ENCODE results near the gene AGO3.
"Not testable (repeated sequence)": the region's sequence is repeated elsewhere in the genome, so short reads cannot be mapped to it uniquely, and the experiment has no call there.

AGO3 gene

GRCh38 chr1:35930593-35931445, at the start of gene AGO3:
TSS of gene AGO3 (plus strand) at chr1:35931105. CDS start at chr1:35931427, 322 bp downstream.
- DNase-seq (ENCODE audit: low read depth in 2 of 2): peak; percentile 77 to 82

DNA sequence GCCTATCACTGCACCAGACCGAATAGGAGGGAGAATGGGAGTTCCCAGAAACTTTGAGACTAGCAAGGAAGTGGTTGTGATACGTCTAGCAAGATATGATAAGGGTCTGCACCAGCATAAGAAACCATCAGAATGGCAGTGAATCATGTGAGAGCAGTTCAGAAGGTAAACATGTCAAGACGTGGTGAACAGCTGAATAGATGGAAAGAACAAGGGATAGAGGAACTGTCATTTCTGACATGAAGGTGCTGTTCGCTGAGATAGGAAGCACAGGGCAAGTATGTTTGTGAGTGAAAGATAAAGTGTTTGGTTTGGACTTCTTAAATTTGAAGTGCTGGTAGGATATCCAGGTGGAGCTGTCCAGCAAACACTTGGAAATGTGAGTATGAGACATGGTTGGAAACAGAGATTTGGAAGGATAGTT, 49.0 kb upstream of the AGO3 start:
- no peak for DNase-seq (ENCODE audit: low read depth in 2 of 2)

DNA sequence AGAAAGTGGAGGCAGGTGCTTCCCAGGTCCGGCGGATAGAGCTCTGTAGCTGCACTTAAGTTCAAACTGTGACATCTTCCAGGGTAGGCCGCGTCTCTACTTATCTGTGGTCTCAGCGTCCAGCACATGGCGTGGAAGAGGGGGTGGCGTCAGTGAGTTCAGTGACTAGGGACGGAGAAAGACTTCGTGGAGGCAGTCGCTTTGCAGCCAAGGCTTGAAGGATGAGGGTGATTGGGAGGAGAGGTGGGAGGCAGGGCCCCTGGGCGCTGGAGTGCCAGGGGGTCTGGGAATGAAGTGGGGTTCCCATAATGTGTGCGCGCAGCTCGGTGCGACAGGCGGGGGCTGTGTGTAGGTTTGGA, 48.3 kb upstream of the AGO3 start:
- DNase-seq (ENCODE audit: low read depth in 2 of 2): no peak

- peak; percentile 91 to 94 for DNase-seq (ENCODE audit: low read depth in 2 of 2)
Observed at GRCh38 chr1:35882945-35883634, 47.8 kb upstream of the AGO3 start, which contains the start of gene AGO1. TSS of gene AGO1 (plus strand) at chr1:35883209. CDS start at chr1:35883422, 213 bp downstream.

DNA sequence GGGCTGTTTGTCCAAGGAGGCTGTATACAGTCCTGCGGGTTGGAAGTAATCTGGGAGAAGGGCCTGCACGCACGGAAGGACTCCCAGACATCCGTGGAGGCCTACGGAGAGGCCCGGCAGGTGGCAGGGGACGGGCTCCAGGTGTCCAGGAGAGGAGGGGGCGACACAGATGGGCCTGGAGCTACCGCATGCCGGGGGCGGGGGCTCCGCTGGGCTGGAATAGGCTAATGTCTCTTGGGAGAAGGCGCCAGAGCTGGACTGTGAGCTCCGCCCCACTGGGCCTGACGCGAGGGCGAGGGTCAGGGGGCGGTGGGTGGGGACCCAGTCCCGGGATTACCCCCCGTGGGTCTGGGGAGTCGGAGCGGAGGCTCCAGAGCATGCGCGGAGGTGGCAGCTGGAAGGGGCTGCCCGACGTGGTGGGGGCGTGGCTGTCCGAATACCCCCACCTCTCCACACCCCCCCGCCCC, 47.2 kb upstream of the AGO3 start:
- peak; percentile 11 for DNase-seq (ENCODE audit: low read depth in 2 of 2)

- no peak for DNase-seq (ENCODE audit: low read depth in 2 of 2)
Observed at GRCh38 chr1:35884934-35885333, 46.0 kb upstream of the AGO3 start.

GRCh38 chr1:35885961-35886558, 44.8 kb upstream of the AGO3 start:
- no peak for DNase-seq (ENCODE audit: low read depth in 2 of 2)

DNA sequence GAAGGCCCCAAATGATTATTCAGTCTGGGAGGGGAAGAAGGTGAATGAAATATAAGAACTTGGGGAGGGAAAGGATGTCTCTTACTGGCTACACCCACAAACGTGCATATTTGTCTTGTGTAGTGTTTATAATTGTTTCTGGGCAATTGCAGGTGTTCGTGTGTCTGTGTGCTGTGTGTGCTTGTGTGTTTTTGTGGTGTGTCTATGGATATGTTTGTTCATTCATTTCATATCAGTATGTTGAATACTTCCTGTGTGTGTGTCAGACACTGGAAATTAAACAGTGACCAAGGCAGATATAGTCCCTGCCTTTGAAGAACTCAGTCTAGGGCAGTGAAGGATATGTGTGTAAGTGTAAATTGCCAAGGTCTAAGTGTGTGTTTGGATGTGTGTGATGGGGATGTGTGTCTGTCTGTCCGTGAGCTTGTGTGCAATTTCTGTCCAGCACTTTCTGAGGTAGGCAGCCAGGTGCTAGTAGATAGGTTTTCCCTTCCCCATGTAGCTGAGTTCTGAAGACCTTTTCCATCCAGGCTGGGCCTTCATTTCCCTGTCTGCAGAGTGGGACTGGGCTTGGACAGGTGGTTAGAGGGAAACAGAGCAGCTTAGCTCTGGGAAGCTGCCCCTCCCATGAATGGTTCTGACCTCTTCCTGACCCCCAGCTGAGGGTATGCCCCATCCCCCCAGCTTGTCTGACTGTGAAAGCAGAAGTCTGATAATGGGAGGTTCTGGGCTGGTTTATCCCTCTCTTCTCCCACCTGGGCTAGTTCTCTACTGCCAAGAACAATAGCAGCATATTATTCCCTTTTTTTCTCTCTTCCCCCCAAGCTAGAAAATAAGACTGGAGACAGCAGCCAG, 44.1 kb upstream of the AGO3 start:
- no peak for DNase-seq (ENCODE audit: low read depth in 2 of 2)

- no peak for DNase-seq (ENCODE audit: low read depth in 2 of 2)
Observed at GRCh38 chr1:35887508-35887907, 43.4 kb upstream of the AGO3 start.

DNA sequence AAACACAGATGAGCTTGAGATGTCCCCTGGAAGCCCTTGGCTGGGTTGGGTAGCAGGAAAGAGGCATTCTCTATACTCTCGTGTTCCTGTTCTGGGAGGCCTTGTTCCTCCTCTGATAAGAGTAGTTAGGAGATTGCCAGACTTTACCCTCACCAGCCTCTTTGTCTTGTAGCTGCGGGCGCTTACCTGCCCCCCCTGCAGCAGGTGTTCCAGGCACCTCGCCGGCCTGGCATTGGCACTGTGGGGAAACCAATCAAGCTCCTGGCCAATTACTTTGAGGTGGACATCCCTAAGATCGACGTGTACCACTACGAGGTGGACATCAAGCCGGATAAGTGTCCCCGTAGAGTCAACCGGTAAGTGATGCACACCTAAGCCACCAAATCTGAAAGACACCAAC, 42.6 kb upstream of the AGO3 start:
- no peak for DNase-seq (ENCODE audit: low read depth in 2 of 2)

DNA sequence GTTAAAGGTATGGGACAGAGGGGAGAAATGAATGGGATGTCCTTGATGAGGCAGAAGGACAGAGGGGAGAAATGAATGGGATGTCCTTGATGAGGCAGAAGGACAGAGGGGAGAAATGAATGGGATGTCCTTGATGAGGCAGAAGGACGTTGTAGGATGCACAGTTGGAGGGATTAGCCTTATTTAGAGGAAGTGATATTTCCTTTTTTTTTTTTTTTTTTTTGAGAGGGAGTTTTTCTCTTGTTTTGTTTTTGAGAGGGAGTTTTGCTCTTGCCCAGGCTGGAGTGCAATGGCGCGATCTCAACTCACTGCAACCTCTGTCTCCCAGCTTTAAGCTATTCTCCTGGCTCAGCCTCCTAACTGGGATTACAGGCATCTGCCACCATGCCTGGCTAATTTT, 41.9 kb upstream of the AGO3 start:
- DNase-seq (ENCODE audit: low read depth in 2 of 2): not testable (repeated sequence)

DNA sequence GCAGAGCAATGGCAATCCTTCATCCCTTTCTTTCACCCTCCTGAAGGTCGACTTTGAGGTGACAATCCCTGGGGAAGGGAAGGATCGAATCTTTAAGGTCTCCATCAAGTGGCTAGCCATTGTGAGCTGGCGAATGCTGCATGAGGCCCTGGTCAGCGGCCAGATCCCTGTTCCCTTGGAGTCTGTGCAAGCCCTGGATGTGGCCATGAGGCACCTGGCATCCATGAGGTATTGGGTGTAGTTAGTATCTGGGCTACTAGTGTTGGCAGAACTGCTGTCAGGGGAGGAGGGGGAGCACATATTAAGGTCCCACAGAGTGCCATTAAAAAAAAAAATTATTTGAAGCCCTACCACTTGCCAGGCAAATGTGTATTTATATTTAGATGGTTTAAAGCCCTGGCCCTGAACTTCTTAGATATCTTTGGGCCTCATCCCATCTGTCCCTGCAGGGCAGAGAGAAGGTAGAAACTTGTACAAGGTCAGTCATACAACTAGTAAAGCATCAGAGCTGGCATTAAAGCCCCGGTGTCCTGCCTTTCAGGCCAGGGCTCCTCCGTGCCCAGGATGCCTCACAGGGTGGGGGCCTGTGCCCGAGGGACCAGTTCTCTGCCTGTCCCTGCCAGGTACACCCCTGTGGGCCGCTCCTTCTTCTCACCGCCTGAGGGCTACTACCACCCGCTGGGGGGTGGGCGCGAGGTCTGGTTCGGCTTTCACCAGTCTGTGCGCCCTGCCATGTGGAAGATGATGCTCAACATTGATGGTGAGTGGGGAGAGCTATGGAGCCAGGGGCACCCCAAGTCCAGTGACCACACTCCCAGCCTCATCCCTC, 37.6 kb upstream of the AGO3 start:
- no peak for DNase-seq (ENCODE audit: low read depth in 2 of 2)

- DNase-seq (ENCODE audit: low read depth in 2 of 2): no peak
Observed at GRCh38 chr1:35894183-35894582, 36.7 kb upstream of the AGO3 start.

DNA sequence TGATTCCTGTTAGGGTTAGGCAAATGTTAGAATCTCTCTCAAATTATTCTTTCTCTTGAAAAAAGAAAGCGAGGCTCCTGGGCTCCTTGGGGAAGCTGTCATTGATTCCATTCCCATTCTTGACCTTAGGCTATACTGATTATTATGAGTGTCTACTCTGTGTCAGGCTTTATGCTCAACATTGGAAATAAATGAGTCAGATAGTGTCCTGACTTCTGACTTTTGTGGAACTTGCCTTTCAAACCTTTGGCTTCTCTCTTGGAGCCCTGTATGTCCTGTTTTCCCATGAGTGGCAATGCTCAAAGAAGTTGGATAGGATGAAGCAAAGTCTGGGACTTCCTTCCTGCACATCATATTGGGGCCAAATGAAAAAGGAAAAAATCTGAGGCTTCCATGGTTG, 36.2 kb upstream of the AGO3 start:
- no peak for DNase-seq (ENCODE audit: low read depth in 2 of 2)

- DNase-seq (ENCODE audit: low read depth in 2 of 2): no peak
Observed at GRCh38 chr1:35899941-35900340, 31.0 kb upstream of the AGO3 start.

DNA sequence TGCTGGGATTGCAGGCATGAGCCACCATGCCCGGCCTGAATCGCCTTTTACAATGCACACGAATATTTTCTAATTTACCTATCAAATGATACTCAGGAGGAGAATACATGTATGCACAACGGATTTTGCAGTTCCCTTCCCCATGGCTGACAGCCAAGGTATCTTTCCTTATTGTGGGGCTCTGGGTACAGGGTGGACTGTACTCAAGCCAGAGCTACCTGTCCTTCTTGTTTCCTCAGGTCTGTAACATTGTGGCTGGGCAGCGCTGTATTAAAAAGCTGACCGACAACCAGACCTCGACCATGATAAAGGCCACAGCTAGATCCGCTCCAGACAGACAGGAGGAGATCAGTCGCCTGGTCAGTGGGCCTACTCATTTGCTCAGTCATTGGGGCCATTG, 29.7 kb upstream of the AGO3 start:
- DNase-seq (ENCODE audit: low read depth in 2 of 2): no peak

DNA sequence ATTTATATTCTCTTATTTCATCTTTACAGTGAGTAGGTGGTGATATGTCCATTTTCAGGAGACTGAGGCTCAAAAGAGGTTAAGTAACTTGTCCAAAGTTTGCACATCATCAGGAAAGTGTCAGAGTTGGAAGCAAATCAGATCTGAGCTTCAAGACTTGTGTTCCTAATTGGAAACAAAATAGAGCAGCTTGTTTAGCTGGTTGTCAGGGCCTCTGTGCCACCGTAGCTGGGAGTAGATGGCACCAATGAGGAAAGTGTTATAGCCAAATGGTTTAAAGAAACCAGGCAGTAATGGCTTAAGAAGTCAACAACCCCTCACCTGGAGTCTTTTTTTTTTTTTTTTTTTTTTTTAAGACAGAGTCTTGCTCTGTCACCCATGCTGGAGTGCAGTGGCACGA, 28.2 kb upstream of the AGO3 start:
- no peak for DNase-seq (ENCODE audit: low read depth in 2 of 2)

- DNase-seq (ENCODE audit: low read depth in 2 of 2): no peak
Observed at GRCh38 chr1:35914717-35915116, 16.2 kb upstream of the AGO3 start.

- no peak for DNase-seq (ENCODE audit: low read depth in 2 of 2)
Observed at GRCh38 chr1:35915693-35916092, 15.2 kb upstream of the AGO3 start.

DNA sequence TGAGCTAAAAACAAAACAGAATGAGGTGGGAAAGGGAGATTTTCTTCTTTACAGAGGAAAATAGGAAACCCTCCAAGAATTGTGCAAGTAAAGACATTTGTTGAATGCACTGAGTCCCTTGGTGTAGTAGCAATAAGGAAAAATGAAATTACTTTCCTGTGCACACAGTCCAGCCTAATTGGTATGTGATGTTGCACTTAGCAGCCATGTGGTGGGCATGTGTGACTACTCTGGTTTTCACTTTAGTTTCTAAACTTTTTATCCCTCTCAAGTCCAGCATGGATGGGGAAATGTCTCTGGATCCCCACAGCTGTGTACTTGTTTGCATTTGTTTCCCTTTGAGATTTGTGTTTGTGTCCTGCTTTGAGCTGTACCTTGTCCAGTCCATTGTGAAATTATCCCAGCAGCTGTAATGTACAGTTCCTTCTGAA, 7.1 kb upstream of the AGO3 start:
- no peak for DNase-seq (ENCODE audit: low read depth in 2 of 2)

GRCh38 chr1:35924838-35925237, 6.1 kb upstream of the AGO3 start:
- no peak for DNase-seq (ENCODE audit: low read depth in 2 of 2)
